Activated CD4-positive, alpha-beta T cell treated with anti-CD3 and anti-CD28 coated beads, Interleukin-2, amount 10 ng/mL, durations not matched to agents 7 days and 5 days (primary cell): ENCODE data around the gene FAF2. TPM values are rescaled to one million over a fixed set of nuclear protein-coding genes. Genes with fewer than 3 reads are reported as not detected.

Experiments used
- CTCF ChIA-PET: fragments of 350-600 bp; sonication (Branson Sonifier 250); formaldehyde crosslinking; loops from one replicate; lab custom pipeline; 2021; ENCODE audit warnings: antibody characterized with exemption; lab: Charles Lee
- POLR2A ChIA-PET: fragments of 350-600 bp; sonication (Branson Sonifier 250); formaldehyde crosslinking; loops from one replicate; lab custom pipeline; 2021; ENCODE audit warnings: antibody characterized with exemption; lab: Charles Lee
- DNase-seq: peaks from one replicate; pipeline ENCODE4 v3.0.0-alpha.2; 2020
- H3K27ac Mint-ChIP-seq: one replicate; pipeline ENCODE4 v1.8.0; 2021; ENCODE audit warnings: mild to moderate bottlenecking, moderate library complexity, mixed read lengths
- H3K27me3 Mint-ChIP-seq: one replicate; pipeline ENCODE4 v1.8.0; 2021; ENCODE audit warnings: mixed read lengths
- H3K36me3 Mint-ChIP-seq: one replicate; pipeline ENCODE4 v1.8.0; 2021; ENCODE audit warnings: low read depth, mixed read lengths
- H3K4me1 Mint-ChIP-seq: one replicate; pipeline ENCODE4 v1.8.0; 2021; ENCODE audit warnings: mixed read lengths
- H3K4me3 Mint-ChIP-seq: one replicate; pipeline ENCODE4 v1.8.0; 2021; ENCODE audit warnings: mild to moderate bottlenecking, moderate library complexity, mixed read lengths
- H3K9me3 Mint-ChIP-seq: one replicate; pipeline ENCODE4 v1.8.0; 2021; ENCODE audit warnings: mixed read lengths
- total RNA-seq, 2 experiments: library from RNA; stranded (reverse); gene quantifications; one replicate each; pipeline ENCODE4 v1.2.3, GENCODE V29; 2021

FAF2 gene
- total RNA-seq, 2 experiments from 2014 or later, result 32.3 to 41.0 TPM

GRCh38 chr5:176537554-176538229 is 89.5 kb downstream of the FAF2 start:
- H3K4me3 Mint-ChIP-seq, result peak overlapping the region; percentile 94
- DNase-seq, result peak; percentile 99
- H3K4me1 Mint-ChIP-seq, result peaks cover 71% of the 10 kb centered on the region
- H3K27me3 Mint-ChIP-seq, result no peaks in the 10 kb centered on the region
- H3K27ac Mint-ChIP-seq, result peak overlapping the region; percentile 100
- ChIA-PET POLR2A (interaction anchor here (0.8 to 1.3 kb wide), 2 partner anchors 90 to 1020 kb away, joined by 4 read pairs; no protein-coding TSS in a partner anchor), CTCF (interaction anchor here (0.6 to 2.1 kb wide), 10 partner anchors 9 to 91 kb away, joined by 3 to 8 read pairs (median 3); partner anchors contain the start of gene FAF2)
- H3K9me3 Mint-ChIP-seq, result no peaks in the 10 kb centered on the region
- peaks cover 33% of the 10 kb centered on the region for H3K36me3 Mint-ChIP-seq

GRCh38 chr5:176538230-176538988 is 90.2 kb downstream of the FAF2 start:
- Mint-ChIP-seq H3K27ac (peak overlapping the region; percentile 100), H3K4me1 (peaks cover 64% of the 10 kb centered on the region), H3K36me3 (peaks cover 28% of the 10 kb centered on the region), H3K27me3 (no peaks in the 10 kb centered on the region), H3K4me3 (peak overlapping the region; percentile 94), H3K9me3 (no peaks in the 10 kb centered on the region)
- POLR2A ChIA-PET, result interaction anchor here (0.8 to 1.3 kb wide), 2 partner anchors 91 to 1021 kb away, joined by 4 read pairs; no protein-coding TSS in a partner anchor
- no peak for DNase-seq
- CTCF ChIA-PET, result interaction anchor here (0.6 to 2.9 kb wide), 10 partner anchors 9 to 122 kb away, joined by 3 to 8 read pairs (median 4); partner anchors contain the start of genes CLTB and FAF2

GRCh38 chr5:176538989-176539384 is 90.8 kb downstream of the FAF2 start:
- Mint-ChIP-seq H3K27ac (peak overlapping the region; percentile 70), H3K36me3 (peaks cover 24% of the 10 kb centered on the region), H3K4me1 (peaks cover 62% of the 10 kb centered on the region), H3K4me3 (no peak overlapping the region), H3K9me3 (no peaks in the 10 kb centered on the region), H3K27me3 (no peaks in the 10 kb centered on the region)
- CTCF ChIA-PET, result interaction anchor here (0.6 to 2.9 kb wide), 7 partner anchors 8 to 176 kb away, joined by 3 to 7 read pairs (median 4); partner anchors contain the start of genes CLTB and FAF2
- POLR2A ChIA-PET, result no interaction called here
- no peak for DNase-seq

- Mint-ChIP-seq H3K4me1 (peaks cover 62% of the 10 kb centered on the region), H3K9me3 (no peaks in the 10 kb centered on the region), H3K27me3 (no peaks in the 10 kb centered on the region), H3K36me3 (peaks cover 16% of the 10 kb centered on the region), H3K27ac (peak overlapping the region; percentile 93), H3K4me3 (peak overlapping the region; percentile 89)
- ChIA-PET CTCF (interaction anchor here (1.1 to 2.9 kb wide), 4 partner anchors 33 to 178 kb away, joined by 3 to 7 read pairs (median 4); partner anchors contain the start of genes CLTB and FAF2), POLR2A (no interaction called here)
- no peak for DNase-seq
These were observed 92.3 kb downstream of the FAF2 start for GRCh38 chr5:176540476-176540899.

- POLR2A ChIA-PET, result interaction anchor here (0.6 kb wide), 1 partner anchor 895 kb away, joined by 3 read pairs; no protein-coding TSS in a partner anchor
- Mint-ChIP-seq H3K36me3 (peaks cover 12% of the 10 kb centered on the region), H3K9me3 (no peaks in the 10 kb centered on the region), H3K4me3 (peak overlapping the region; percentile 89), H3K27me3 (no peaks in the 10 kb centered on the region), H3K4me1 (peaks cover 62% of the 10 kb centered on the region), H3K27ac (peak overlapping the region; percentile 93)
- no peak for DNase-seq
- CTCF ChIA-PET, result interaction anchor here (2.1 to 2.9 kb wide), 2 partner anchors 125 to 178 kb away, joined by 4 to 7 read pairs; partner anchors contain the start of gene CLTB
These were observed 92.8 kb downstream of the FAF2 start for GRCh38 chr5:176540956-176541337.

GRCh38 chr5:176541338-176542134 is 93.4 kb downstream of the FAF2 start:
- peak overlapping the region; percentile 93 for H3K27ac Mint-ChIP-seq
- no peaks in the 10 kb centered on the region for H3K9me3 Mint-ChIP-seq
- DNase-seq, result peak; percentile 82
- H3K27me3 Mint-ChIP-seq, result no peaks in the 10 kb centered on the region
- peaks cover 10% of the 10 kb centered on the region for H3K36me3 Mint-ChIP-seq
- CTCF ChIA-PET, result interaction anchor here (0.5 to 2.9 kb wide), 6 partner anchors 13 to 179 kb away, joined by 3 to 7 read pairs (median 4); partner anchors contain the start of gene CLTB
- H3K4me3 Mint-ChIP-seq, result peak overlapping the region; percentile 89
- peaks cover 65% of the 10 kb centered on the region for H3K4me1 Mint-ChIP-seq
- POLR2A ChIA-PET, result interaction anchor here (0.6 kb wide), 1 partner anchor 894 kb away, joined by 3 read pairs; no protein-coding TSS in a partner anchor

GRCh38 chr5:176542135-176542595 is 94.0 kb downstream of the FAF2 start:
- Mint-ChIP-seq H3K4me1 (peaks cover 65% of the 10 kb centered on the region), H3K27me3 (no peaks in the 10 kb centered on the region), H3K36me3 (peaks cover 10% of the 10 kb centered on the region), H3K27ac (peak overlapping the region; percentile 93), H3K4me3 (peak overlapping the region; percentile 89), H3K9me3 (no peaks in the 10 kb centered on the region)
- POLR2A ChIA-PET, result no interaction called here
- CTCF ChIA-PET, result interaction anchor here (1.3 to 3.8 kb wide), 7 partner anchors 10 to 180 kb away, joined by 3 to 17 read pairs (median 6); partner anchors contain the start of genes FAF2 and KIAA1191
- peak; percentile 71 for DNase-seq

GRCh38 chr5:176542596-176543427 is 94.6 kb downstream of the FAF2 start:
- no peaks in the 10 kb centered on the region for H3K9me3 Mint-ChIP-seq
- POLR2A ChIA-PET, result interaction anchor here (1.3 kb wide), 1 partner anchor 181 kb away, joined by 4 read pairs; no protein-coding TSS in a partner anchor
- H3K4me3 Mint-ChIP-seq, result peak overlapping the region; percentile 95
- H3K36me3 Mint-ChIP-seq, result peaks cover 10% of the 10 kb centered on the region
- H3K27ac Mint-ChIP-seq, result peak overlapping the region; percentile 93
- H3K4me1 Mint-ChIP-seq, result peaks cover 69% of the 10 kb centered on the region
- peak; percentile 29 for DNase-seq
- H3K27me3 Mint-ChIP-seq, result no peaks in the 10 kb centered on the region
- CTCF ChIA-PET, result interaction anchor here (0.9 to 3.8 kb wide), 13 partner anchors 9 to 181 kb away, joined by 3 to 17 read pairs (median 6); partner anchors contain the start of genes FAF2 and KIAA1191

- no peaks in the 10 kb centered on the region for H3K27me3 Mint-ChIP-seq
- DNase-seq, result peak; percentile 78
- H3K36me3 Mint-ChIP-seq, result peaks cover 10% of the 10 kb centered on the region
- H3K4me1 Mint-ChIP-seq, result peaks cover 62% of the 10 kb centered on the region
- peak overlapping the region; percentile 95 for H3K4me3 Mint-ChIP-seq
- CTCF ChIA-PET, result interaction anchor here (0.6 to 3.8 kb wide), 12 partner anchors 9 to 941 kb away, joined by 3 to 17 read pairs (median 5); partner anchors contain the start of genes FAF2 and KIAA1191
- H3K27ac Mint-ChIP-seq, result peak overlapping the region; percentile 96
- POLR2A ChIA-PET, result interaction anchor here (1.3 kb wide), 1 partner anchor 182 kb away, joined by 4 read pairs; no protein-coding TSS in a partner anchor
- H3K9me3 Mint-ChIP-seq, result no peaks in the 10 kb centered on the region
These were observed 95.4 kb downstream of the FAF2 start for GRCh38 chr5:176543428-176544182.

GRCh38 chr5:176545388-176545736 is 97.2 kb downstream of the FAF2 start:
- Mint-ChIP-seq H3K4me3 (no peak overlapping the region), H3K9me3 (no peaks in the 10 kb centered on the region), H3K4me1 (peaks cover 46% of the 10 kb centered on the region), H3K27me3 (no peaks in the 10 kb centered on the region), H3K36me3 (peaks cover 10% of the 10 kb centered on the region), H3K27ac (no peak overlapping the region)
- no peak for DNase-seq
- CTCF ChIA-PET, result interaction anchor here (3.8 kb wide), 1 partner anchor 97 kb away, joined by 17 read pairs; the partner anchor contains the start of gene FAF2
- POLR2A ChIA-PET, result no interaction called here
